IPS DF 4.7 (cell line): ENCODE results near the gene KCTD5.

ENCODE experiments used
- DNase-seq: peaks from one replicate; pipeline ENCODE4 v3.0.0-alpha.2; 2013; ENCODE audit warnings: low spot score; ENCODE audit errors: extremely low read depth

KCTD5 gene

GRCh38 chr16:2748757-2749455, 66.6 kb downstream of the KCTD5 start:
- no peak for DNase-seq

GRCh38 chr16:2749476-2749875, 67.2 kb downstream of the KCTD5 start:
- DNase-seq: no peak

- DNase-seq: no peak
Measured at GRCh38 chr16:2749936-2750335, 67.6 kb downstream of the KCTD5 start.

GRCh38 chr16:2751577-2752034, 69.3 kb downstream of the KCTD5 start:
- DNase-seq: no peak

- peak; percentile 74 for DNase-seq
Measured at GRCh38 chr16:2752035-2752849, 69.9 kb downstream of the KCTD5 start, which contains the start of gene SRRM2. SRRM2 (plus strand) TSS chr16:2752638; CDS start chr16:2756365, 3,727 bp downstream.

- DNase-seq: no peak
Measured at GRCh38 chr16:2752850-2753732, 70.8 kb downstream of the KCTD5 start.

- no peak for DNase-seq
Measured at GRCh38 chr16:2753733-2754020, 71.4 kb downstream of the KCTD5 start.

- no peak for DNase-seq
Measured at GRCh38 chr16:2755158-2755557, 72.8 kb downstream of the KCTD5 start.

GRCh38 chr16:2756288-2757015, 74.1 kb downstream of the KCTD5 start:
- DNase-seq: no peak

- no peak for DNase-seq
Measured at GRCh38 chr16:2757344-2757743, 75.0 kb downstream of the KCTD5 start.
